Measurements from ENCODE around the gene TMTC3. TPM values are rescaled to one million over a fixed set of nuclear protein-coding genes. Genes with fewer than 3 reads are reported as not detected.

The TMTC3 gene
- total and polyA plus RNA-seq, 3 donors from 2014 or later = 5.7 to 16.1 (median 12.7) TPM

DNA sequence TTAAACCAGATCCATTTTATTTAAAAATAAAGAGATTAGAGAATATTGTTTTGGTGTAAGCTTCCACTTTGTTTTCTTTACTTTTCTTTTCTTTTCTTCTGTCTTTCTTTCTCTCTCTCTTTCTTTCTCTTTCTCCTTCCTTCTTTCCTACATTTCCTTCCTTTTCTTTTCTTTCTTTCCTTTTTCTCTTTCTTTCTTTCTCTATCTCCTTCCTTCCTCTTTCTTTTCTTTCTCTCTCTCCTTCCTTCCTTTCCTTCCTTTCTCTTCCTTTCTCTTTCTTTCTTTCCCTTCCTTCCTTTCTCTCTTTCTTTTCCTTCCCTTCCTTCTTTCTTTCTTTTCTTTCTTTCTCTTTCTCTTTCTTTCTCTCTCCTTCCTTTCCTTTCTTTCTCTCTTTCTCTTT lies 100.8 kb downstream of the TMTC3 start:
- no peaks in the 10 kb centered on the region for H3K27me3 ChIP-seq
- H3K36me3 ChIP-seq (ENCODE audit: low read depth, missing control alignments) = no peaks in the 10 kb centered on the region
- H3K27ac ChIP-seq = no peak overlapping the region
- no peaks in the 10 kb centered on the region for H3K4me1 ChIP-seq
- no peak for DNase-seq
- no peak for TF ChIP-seq POLR2A (IDR thresholded peaks at IDR 0.05)
- TF ChIP-seq CTCF (IDR thresholded peaks at IDR 0.05) = no peak
- no peaks in the 10 kb centered on the region for H3K9me3 ChIP-seq
- intact Hi-C loops (cut with DNase I; ENCODE audit: low total_unique reads) = no loop called here
- H3K4me3 ChIP-seq = no peak overlapping the region

DNA sequence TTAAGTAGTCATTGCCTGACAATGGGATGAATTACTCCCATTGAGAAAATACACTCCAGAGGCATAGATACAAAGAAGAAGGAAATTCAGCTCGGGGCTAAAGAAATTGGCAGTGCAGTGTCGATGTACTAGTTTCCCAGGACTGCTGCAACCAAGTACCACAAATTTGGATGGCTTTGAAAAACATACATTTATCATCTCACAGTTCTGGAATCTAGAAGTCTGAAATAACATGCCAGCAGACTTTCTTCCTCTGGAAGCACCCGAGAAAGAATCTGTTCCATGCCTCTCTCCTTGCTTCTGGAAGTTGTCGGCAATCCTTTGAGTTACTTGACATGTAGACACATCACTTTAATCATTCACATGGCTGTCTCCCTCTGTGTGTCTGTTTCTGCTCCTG lies 101.9 kb downstream of the TMTC3 start:
- DNase-seq = no peak
- Histone ChIP-seq H3K4me1 (no peaks in the 10 kb centered on the region), H3K27ac (no peak overlapping the region), H3K4me3 (no peak overlapping the region), H3K27me3 (no peaks in the 10 kb centered on the region), H3K36me3 (ENCODE audit: low read depth, missing control alignments) (no peaks in the 10 kb centered on the region), H3K9me3 (no peaks in the 10 kb centered on the region)
- TF ChIP-seq CTCF (IDR thresholded peaks at IDR 0.05) (no peak), POLR2A (IDR thresholded peaks at IDR 0.05) (no peak)
- WGBS, 2 donors = 78 to 81% methylated on average over 4 of the region's 4 CpGs
- intact Hi-C loops (cut with DNase I; ENCODE audit: low total_unique reads) = no loop called here

DNA sequence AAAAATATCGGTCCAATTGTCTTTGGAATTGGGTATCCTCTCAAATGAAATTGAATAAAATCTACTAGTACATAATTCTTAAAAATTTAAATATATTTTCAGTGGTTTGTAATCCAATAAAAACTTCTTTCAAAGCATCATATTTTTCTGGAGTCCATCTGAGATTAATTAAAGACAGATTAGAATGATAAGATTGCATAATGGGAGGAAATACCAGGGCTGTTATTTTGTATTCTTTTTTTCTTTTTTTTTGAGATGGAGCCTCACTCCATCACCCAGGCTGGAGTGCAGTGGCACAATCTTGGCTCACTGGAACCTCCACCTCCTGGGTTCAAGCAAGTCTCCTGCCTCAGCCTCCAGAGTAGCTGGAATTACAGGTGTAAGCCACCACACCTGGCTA lies 103.8 kb downstream of the TMTC3 start:
- Histone ChIP-seq H3K27me3 (no peaks in the 10 kb centered on the region), H3K27ac (no peak overlapping the region), H3K36me3 (ENCODE audit: low read depth, missing control alignments) (no peaks in the 10 kb centered on the region), H3K4me1 (no peaks in the 10 kb centered on the region), H3K4me3 (no peak overlapping the region), H3K9me3 (no peaks in the 10 kb centered on the region)
- TF ChIP-seq POLR2A (IDR thresholded peaks at IDR 0.05) (no peak), CTCF (IDR thresholded peaks at IDR 0.05) (no peak)
- WGBS, 2 donors = 90 to 98% methylated on average over 1 of the region's 1 CpG
- no peak for DNase-seq
- intact Hi-C loops (cut with DNase I; ENCODE audit: low total_unique reads) = no loop called here

- Histone ChIP-seq H3K4me1 (no peaks in the 10 kb centered on the region), H3K9me3 (no peaks in the 10 kb centered on the region), H3K36me3 (ENCODE audit: low read depth, missing control alignments) (no peaks in the 10 kb centered on the region), H3K27me3 (no peaks in the 10 kb centered on the region), H3K27ac (no peak overlapping the region), H3K4me3 (no peak overlapping the region)
- TF ChIP-seq CTCF (IDR thresholded peaks at IDR 0.05) = no peak
- no peak for TF ChIP-seq POLR2A (IDR thresholded peaks at IDR 0.05)
- WGBS, 2 donors = 69 to 71% methylated on average over 2 of the region's 2 CpGs
- no peak for DNase-seq
- intact Hi-C loops (cut with DNase I; ENCODE audit: low total_unique reads) = no loop called here
Measured at GRCh38 chr12:88247241-88247643, 105.1 kb downstream of the TMTC3 start.

DNA sequence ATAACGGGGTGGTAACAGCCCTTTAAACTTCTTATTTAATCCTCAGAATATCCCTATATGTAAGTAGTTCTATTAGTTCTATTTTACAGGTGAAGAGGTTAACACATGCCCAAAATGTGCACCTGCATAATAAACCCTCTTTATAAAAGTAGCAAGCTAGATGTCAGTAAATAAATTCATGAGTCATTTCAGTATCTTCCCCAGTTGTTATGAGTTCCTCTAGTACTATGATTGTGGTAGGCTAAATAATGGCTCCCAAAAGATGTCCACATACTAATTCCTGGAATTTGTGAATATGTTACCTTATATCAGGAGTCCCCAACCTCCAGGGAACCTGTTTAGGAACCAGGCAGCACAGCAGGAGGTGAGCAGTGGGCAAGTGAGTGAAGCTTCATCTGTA lies 106.5 kb downstream of the TMTC3 start:
- H3K27me3 ChIP-seq = no peaks in the 10 kb centered on the region
- intact Hi-C loops (cut with DNase I; ENCODE audit: low total_unique reads) = no loop called here
- no peak overlapping the region for H3K4me3 ChIP-seq
- WGBS, 2 donors = 91 to 92% methylated on average over 1 of the region's 1 CpG
- no peak for DNase-seq
- H3K9me3 ChIP-seq = no peaks in the 10 kb centered on the region
- H3K4me1 ChIP-seq = no peaks in the 10 kb centered on the region
- no peak overlapping the region for H3K27ac ChIP-seq
- TF ChIP-seq CTCF (IDR thresholded peaks at IDR 0.05) (no peak), POLR2A (IDR thresholded peaks at IDR 0.05) (no peak)
- no peaks in the 10 kb centered on the region for H3K36me3 ChIP-seq (ENCODE audit: low read depth, missing control alignments)

Other genes with a start within 250 kb of the TMTC3 start
- gene C12orf50, start 112.9 kb upstream of the TMTC3 start, total RNA-seq = 10 to 100 TPM; 24.8 to 64.6 TPM
- gene C12orf50, start 112.9 kb upstream of the TMTC3 start, polyA plus RNA-seq (ENCODE audit: insufficient read depth, low read depth, low replicate concordance) = 47.0 TPM
- gene CEP290, start 219 bp upstream of the TMTC3 start, total RNA-seq = 10 to 100 TPM; 46.0 to 48.5 TPM
- gene CEP290, start 219 bp upstream of the TMTC3 start, polyA plus RNA-seq (ENCODE audit: insufficient read depth, low read depth, low replicate concordance) = 5.0 TPM

All from testis (tissue), 3 donors.